Tibial nerve (tissue), 4 donors: Measurements from ENCODE around the gene C4BPA. TPM values are rescaled to one million over a fixed set of nuclear protein-coding genes. Genes with fewer than 3 reads are reported as not detected.
A peak's percentile ranks its signal among the peaks of the same experiment; 100 is the strongest.

Experiments
- DNase-seq, 2 donors: peaks; one replicate each; pipeline ENCODE4 v3.0.0-alpha.2; 2019; ENCODE audit warnings: low spot score in 2 of 2
- H3K27ac ChIP-seq, 4 donors: fragments of 200-600 bp; sonication (generic) in 3 of 4; one replicate each; pipeline ENCODE4 v1.5.1; 2017 to 2019; ENCODE audit warnings: mild to moderate bottlenecking in 1 of 4
- H3K27me3 ChIP-seq, 2 donors: fragments of 200-600 bp; sonication (generic) in 1 of 2; one replicate each; pipeline versions ENCODE4 v1.5.1 to v1.6.0; 2017 to 2019
- H3K36me3 ChIP-seq, 3 donors: fragments of 200-600 bp; sonication (generic); one replicate each; pipeline ENCODE4 v1.5.1; 2018 to 2019
- H3K4me1 ChIP-seq, 4 donors: fragments of 200-600 bp; sonication (generic) in 3 of 4; one replicate each; pipeline ENCODE4 v1.5.1; 2017 to 2019
- H3K4me3 ChIP-seq, 4 donors: fragments of 200-600 bp; sonication (generic) in 3 of 4; one replicate each; pipeline ENCODE4 v1.5.1; 2017 to 2019; ENCODE audit warnings: mild to moderate bottlenecking in 1 of 4, moderate library complexity in 1 of 4
- H3K9me3 ChIP-seq, 4 donors: fragments of 200-600 bp; sonication (generic) in 3 of 4; one replicate each; pipeline ENCODE4 v1.5.1; 2017 to 2019
- EP300 ChIP-seq, 2 donors: sonication (generic); formaldehyde crosslinking; IDR thresholded peaks; one replicate each; pipeline ENCODE4 v1.6.1; 2017; ENCODE audit warnings: antibody characterized with exemption in 2 of 2, mild to moderate bottlenecking in 1 of 2
- POLR2A ChIP-seq, 2 donors: fragments of 450-650 bp; IDR thresholded peaks; one replicate each; pipeline ENCODE4 v1.6.1; 2017; ENCODE audit warnings: antibody characterized with exemption in 2 of 2, mild to moderate bottlenecking in 2 of 2, moderate library complexity in 2 of 2
- WGBS, 2 donors: methylation state at CpG; one replicate each; pipeline ENCODE4 v1.1.5; 2018; 5-methylcytosine and 5-hydroxymethylcytosine counted together
- total RNA-seq, 4 donors: library from RNA; depleted of rRNA; stranded (reverse); fragments of >200 nt; gene quantifications; one replicate each; pipeline ENCODE4 v1.1.0, GENCODE V29; 2016
- TF ChIP-seq, protein P1 (sequence below), 5 experiments: fragments of 200-600 bp in 3 of 5; fragments of 450-650 bp in 2 of 5; sonication (generic) in 3 of 5; IDR thresholded peaks; one replicate each; pipeline ENCODE4 v1.5.1; 2016 to 2019; ENCODE audit warnings: antibody characterized with exemption in 5 of 5, mild to moderate bottlenecking in 3 of 5, moderate library complexity in 2 of 5

Gene C4BPA
- total RNA-seq, 4 donors from 2014 or later, result not detected

DNA sequence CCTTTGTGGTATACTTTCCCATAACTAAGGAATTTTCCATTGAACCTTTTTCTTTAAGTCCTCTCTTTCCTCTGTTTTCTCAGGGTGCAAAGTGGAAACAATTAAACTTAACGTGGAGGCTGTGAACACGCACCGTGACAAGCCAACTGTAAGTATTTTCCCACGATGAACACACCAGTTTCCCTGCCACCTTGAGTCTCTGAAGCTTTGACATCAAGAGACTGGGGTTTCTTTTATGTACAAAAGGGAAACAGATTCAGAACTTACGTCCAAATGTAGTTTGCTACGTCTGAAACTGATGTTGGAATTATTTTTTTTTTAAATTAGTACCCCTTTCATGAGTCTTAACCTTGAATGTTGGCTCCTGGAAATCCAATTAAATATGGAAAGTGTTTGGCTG, 32.6 kb upstream of the C4BPA start:
- no peak overlapping the region for H3K4me3 ChIP-seq
- TF ChIP-seq POLR2A (IDR thresholded peaks at IDR 0.05), result no peak
- no peak overlapping the region for H3K27ac ChIP-seq
- H3K9me3 ChIP-seq, result no peaks in the 10 kb centered on the region
- peaks cover 0 to 67% (median 8%) of the 10 kb centered on the region in 3 donors for H3K36me3 ChIP-seq
- 88 to 92% methylated on average over 6 of the region's 6 CpGs for WGBS, 2 donors
- no peaks in the 10 kb centered on the region for H3K27me3 ChIP-seq
- no peaks in the 10 kb centered on the region for H3K4me1 ChIP-seq
- no peak for DNase-seq

DNA sequence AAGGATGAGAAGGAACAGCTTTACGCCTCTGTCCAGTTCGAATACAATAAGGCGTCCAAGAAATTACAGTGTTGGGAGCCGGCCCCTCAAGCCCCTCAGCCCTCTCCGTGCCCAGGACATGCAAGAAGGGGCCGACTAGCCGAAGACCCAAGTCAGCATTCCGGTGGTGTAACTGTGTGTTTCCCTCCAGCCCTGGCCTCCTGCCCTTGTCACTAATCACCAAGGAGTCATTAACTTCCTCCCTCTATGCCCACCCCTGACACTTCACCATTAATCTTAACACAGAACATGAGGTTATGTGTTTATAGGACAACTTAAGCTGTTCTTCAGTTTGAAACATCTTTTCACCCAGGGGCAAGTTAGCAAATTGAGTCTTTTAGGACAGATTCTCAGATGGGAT, 31.8 kb upstream of the C4BPA start:
- H3K27ac ChIP-seq, result no peak overlapping the region
- DNase-seq, result no peak
- H3K36me3 ChIP-seq, result peaks cover 0 to 59% (median 6%) of the 10 kb centered on the region in 3 donors
- no peaks in the 10 kb centered on the region for H3K4me1 ChIP-seq
- TF ChIP-seq POLR2A (IDR thresholded peaks at IDR 0.05) (no peak), EP300 (IDR thresholded peaks at IDR 0.05) (no peak)
- TF ChIP-seq, protein P1, sequence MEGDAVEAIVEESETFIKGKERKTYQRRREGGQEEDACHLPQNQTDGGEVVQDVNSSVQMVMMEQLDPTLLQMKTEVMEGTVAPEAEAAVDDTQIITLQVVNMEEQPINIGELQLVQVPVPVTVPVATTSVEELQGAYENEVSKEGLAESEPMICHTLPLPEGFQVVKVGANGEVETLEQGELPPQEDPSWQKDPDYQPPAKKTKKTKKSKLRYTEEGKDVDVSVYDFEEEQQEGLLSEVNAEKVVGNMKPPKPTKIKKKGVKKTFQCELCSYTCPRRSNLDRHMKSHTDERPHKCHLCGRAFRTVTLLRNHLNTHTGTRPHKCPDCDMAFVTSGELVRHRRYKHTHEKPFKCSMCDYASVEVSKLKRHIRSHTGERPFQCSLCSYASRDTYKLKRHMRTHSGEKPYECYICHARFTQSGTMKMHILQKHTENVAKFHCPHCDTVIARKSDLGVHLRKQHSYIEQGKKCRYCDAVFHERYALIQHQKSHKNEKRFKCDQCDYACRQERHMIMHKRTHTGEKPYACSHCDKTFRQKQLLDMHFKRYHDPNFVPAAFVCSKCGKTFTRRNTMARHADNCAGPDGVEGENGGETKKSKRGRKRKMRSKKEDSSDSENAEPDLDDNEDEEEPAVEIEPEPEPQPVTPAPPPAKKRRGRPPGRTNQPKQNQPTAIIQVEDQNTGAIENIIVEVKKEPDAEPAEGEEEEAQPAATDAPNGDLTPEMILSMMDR (IDR thresholded peaks at IDR 0.05), result no peak
- no peak overlapping the region for H3K4me3 ChIP-seq
- no peaks in the 10 kb centered on the region for H3K27me3 ChIP-seq
- H3K9me3 ChIP-seq, result no peaks in the 10 kb centered on the region
- 87 to 91% methylated on average over 8 of the region's 8 CpGs for WGBS, 2 donors

GRCh38 chr1:207073906-207074820, 29.9 kb upstream of the C4BPA start:
- H3K4me1 ChIP-seq, result peaks cover 0 to 5% (median 0%) of the 10 kb centered on the region in 4 donors
- no peak for DNase-seq
- no peaks in the 10 kb centered on the region for H3K9me3 ChIP-seq
- peaks cover 0 to 45% (median 0%) of the 10 kb centered on the region in 3 donors for H3K36me3 ChIP-seq
- H3K27me3 ChIP-seq, result no peaks in the 10 kb centered on the region
- H3K4me3 ChIP-seq, result no peak overlapping the region
- WGBS, 2 donors, result 69 to 72% methylated on average over 4 of the region's 4 CpGs
- no peak overlapping the region for H3K27ac ChIP-seq
- TF ChIP-seq EP300 (IDR thresholded peaks at IDR 0.05), result no peak
- TF ChIP-seq, protein P1 (IDR thresholded peaks at IDR 0.05), result no peak
- TF ChIP-seq POLR2A (IDR thresholded peaks at IDR 0.05), result no peak

DNA sequence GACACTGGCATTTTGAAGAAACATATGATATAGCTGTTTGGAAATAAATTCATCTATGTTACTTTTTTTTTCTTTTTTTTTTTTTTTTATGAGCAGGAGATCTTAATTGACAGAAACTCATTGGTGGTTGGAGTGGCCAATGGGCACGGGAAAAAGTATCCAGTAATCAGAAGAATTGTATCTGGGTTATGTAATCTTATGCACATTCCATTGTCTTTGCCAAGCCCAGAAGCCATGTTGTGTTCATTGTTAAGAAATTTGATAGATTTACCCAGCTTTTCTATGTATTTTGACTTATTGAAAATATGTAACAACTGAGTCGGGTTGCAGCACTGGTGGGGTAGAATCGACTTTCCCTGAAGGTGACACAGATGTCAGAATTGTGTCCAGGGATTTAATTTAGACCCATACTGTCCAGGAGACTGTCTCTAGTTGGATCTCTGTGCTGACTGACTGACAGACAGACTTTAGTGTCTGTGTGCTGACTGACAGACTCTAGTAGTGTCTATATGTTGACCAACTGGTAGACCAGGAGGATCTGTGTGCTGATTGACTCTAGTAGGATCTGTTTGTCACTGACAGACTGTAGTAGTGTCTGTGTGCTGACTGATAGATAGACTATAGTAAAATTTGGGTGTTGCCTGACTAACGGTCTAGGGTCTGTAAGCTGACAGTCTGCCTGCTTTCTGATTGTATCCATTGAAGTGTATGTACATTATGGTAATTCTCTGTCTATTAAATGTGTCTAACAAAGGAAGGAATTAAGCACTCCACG, 27.7 kb upstream of the C4BPA start:
- Histone ChIP-seq H3K27ac (no peak overlapping the region), H3K27me3 (no peaks in the 10 kb centered on the region), H3K9me3 (no peaks in the 10 kb centered on the region), H3K4me1 (peaks cover 0 to 5% (median 0%) of the 10 kb centered on the region in 4 donors), H3K4me3 (no peak overlapping the region), H3K36me3 (peaks cover 0 to 37% (median 0%) of the 10 kb centered on the region in 3 donors)
- TF ChIP-seq EP300 (IDR thresholded peaks at IDR 0.05) (no peak), POLR2A (IDR thresholded peaks at IDR 0.05) (no peak)
- TF ChIP-seq, protein P1 (IDR thresholded peaks at IDR 0.05), result no peak
- WGBS, 2 donors, result 62 to 74% methylated on average over 5 of the region's 5 CpGs
- no peak for DNase-seq

GRCh38 chr1:207077012-207077411, 27.0 kb upstream of the C4BPA start:
- WGBS, 2 donors, result 95 to 98% methylated on average over 1 of the region's 1 CpG
- peaks cover 0 to 31% (median 0%) of the 10 kb centered on the region in 3 donors for H3K36me3 ChIP-seq
- TF ChIP-seq, protein P1 (IDR thresholded peaks at IDR 0.05), result no peak
- no peak for TF ChIP-seq EP300 (IDR thresholded peaks at IDR 0.05)
- TF ChIP-seq POLR2A (IDR thresholded peaks at IDR 0.05), result no peak
- H3K9me3 ChIP-seq, result no peaks in the 10 kb centered on the region
- H3K4me3 ChIP-seq, result no peak overlapping the region
- H3K27ac ChIP-seq, result peak overlapping the region in 2 of 4 donors; percentile 29 to 33
- H3K4me1 ChIP-seq, result peaks cover 0 to 5% (median 0%) of the 10 kb centered on the region in 4 donors
- no peak for DNase-seq
- H3K27me3 ChIP-seq, result no peaks in the 10 kb centered on the region
